Activated B cell treated with CpG ODN at 0.5 μM for 24 hours (primary cell): ENCODE results near the gene EVI5L. TPM values are rescaled to one million over a fixed set of nuclear protein-coding genes. Genes with fewer than 3 reads are reported as not detected.

Experiments used
- ATAC-seq: fragments of 200-7000 bp; cut with Tn5 transposase; one replicate; pipeline ENCODE4 v1.10.0; 2021; ENCODE audit warnings: low read depth, mild to moderate bottlenecking, moderate library complexity
- CTCF ChIA-PET: fragments of 350-600 bp; sonication (Branson Sonifier 250); formaldehyde crosslinking; loops from one replicate; lab custom pipeline; 2021; ENCODE audit warnings: antibody characterized with exemption; lab: Charles Lee
- POLR2A ChIA-PET: fragments of 350-600 bp; sonication (Branson Sonifier 250); formaldehyde crosslinking; loops from one replicate; lab custom pipeline; 2021; ENCODE audit warnings: antibody characterized with exemption; lab: Charles Lee
- DNase-seq: peaks from one replicate; pipeline ENCODE4 v3.0.0; 2022
- H3K27ac Mint-ChIP-seq: one replicate; pipeline ENCODE4 v1.8.0; 2020; ENCODE audit warnings: mixed read lengths
- H3K27me3 Mint-ChIP-seq: one replicate; pipeline ENCODE4 v1.8.0; 2021; ENCODE audit warnings: mixed read lengths
- H3K36me3 Mint-ChIP-seq: one replicate; pipeline ENCODE4 v1.8.0; 2021; ENCODE audit warnings: low read depth, mixed read lengths
- H3K4me1 Mint-ChIP-seq: one replicate; pipeline ENCODE4 v1.8.0; 2021; ENCODE audit warnings: mixed read lengths
- H3K4me3 Mint-ChIP-seq: one replicate; pipeline ENCODE4 v1.8.0; 2020; ENCODE audit warnings: mild to moderate bottlenecking, mixed read lengths
- H3K9me3 Mint-ChIP-seq: one replicate; pipeline ENCODE4 v1.8.0; 2020; ENCODE audit warnings: mixed read lengths
- intact Hi-C: fragments of 100-400 bp; cut with micrococcal nuclease; formaldehyde crosslinking; loops from one replicate; pipeline ENCODE4 v1.15.1; 2024
- total RNA-seq: library from RNA; stranded (reverse); gene quantifications from 2 replicates; pipeline ENCODE4 v1.2.3, GENCODE V29; 2022
- TF ChIP-seq, protein P1 (sequence below): fragments of 200-600 bp; IDR thresholded peaks from one replicate; pipeline ENCODE4 v1.8.0; 2022; ENCODE audit warnings: antibody characterized with exemption, mild to moderate bottlenecking

EVI5L gene
- total RNA-seq, 1 donor from 2014 or later: 12.8 TPM

DNA sequence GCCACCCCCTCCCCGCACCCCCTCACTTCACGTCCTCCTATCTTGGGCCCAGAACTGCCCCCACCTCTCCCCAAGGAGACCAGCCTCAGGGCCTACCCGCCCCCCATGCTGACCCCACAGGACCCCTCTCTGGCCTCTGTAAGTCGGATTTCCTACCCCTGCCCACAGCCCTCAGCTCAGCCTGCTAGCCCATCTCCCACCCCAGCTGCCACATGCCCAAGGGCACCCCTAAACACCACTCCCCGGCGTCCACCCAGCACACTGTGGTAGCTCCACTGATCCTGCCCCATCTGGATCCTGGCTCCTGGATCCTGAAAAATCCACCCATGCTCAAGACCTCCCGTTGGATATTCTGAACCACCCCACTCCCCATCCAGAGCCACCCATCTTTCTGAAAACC is 805 bp downstream of the EVI5L start:
- H3K4me3 Mint-ChIP-seq: peak overlapping the region; percentile 77
- POLR2A ChIA-PET: interaction anchor here (0.6 to 1.1 kb wide), 2 partner anchors 90 to 483 kb away, joined by 3 to 4 read pairs; partner anchors contain the start of gene SNAPC2
- no peak for ATAC-seq
- H3K4me1 Mint-ChIP-seq: peaks cover 23% of the 10 kb centered on the region
- CTCF ChIA-PET: interaction anchor here (0.7 to 1.5 kb wide), 2 partner anchors 12 to 23 kb away, joined by 3 read pairs; no protein-coding TSS in a partner anchor
- H3K36me3 Mint-ChIP-seq: no peaks in the 10 kb centered on the region
- H3K27ac Mint-ChIP-seq: no peak overlapping the region
- no peak for DNase-seq
- H3K27me3 Mint-ChIP-seq: no peaks in the 10 kb centered on the region
- intact Hi-C loops: loop anchor here (1.0 kb wide), 1 partner anchor 309 kb away; the partner anchor contains the start of gene MCOLN1
- H3K9me3 Mint-ChIP-seq: no peaks in the 10 kb centered on the region
- TF ChIP-seq, protein P1, sequence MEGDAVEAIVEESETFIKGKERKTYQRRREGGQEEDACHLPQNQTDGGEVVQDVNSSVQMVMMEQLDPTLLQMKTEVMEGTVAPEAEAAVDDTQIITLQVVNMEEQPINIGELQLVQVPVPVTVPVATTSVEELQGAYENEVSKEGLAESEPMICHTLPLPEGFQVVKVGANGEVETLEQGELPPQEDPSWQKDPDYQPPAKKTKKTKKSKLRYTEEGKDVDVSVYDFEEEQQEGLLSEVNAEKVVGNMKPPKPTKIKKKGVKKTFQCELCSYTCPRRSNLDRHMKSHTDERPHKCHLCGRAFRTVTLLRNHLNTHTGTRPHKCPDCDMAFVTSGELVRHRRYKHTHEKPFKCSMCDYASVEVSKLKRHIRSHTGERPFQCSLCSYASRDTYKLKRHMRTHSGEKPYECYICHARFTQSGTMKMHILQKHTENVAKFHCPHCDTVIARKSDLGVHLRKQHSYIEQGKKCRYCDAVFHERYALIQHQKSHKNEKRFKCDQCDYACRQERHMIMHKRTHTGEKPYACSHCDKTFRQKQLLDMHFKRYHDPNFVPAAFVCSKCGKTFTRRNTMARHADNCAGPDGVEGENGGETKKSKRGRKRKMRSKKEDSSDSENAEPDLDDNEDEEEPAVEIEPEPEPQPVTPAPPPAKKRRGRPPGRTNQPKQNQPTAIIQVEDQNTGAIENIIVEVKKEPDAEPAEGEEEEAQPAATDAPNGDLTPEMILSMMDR: no peak

DNA sequence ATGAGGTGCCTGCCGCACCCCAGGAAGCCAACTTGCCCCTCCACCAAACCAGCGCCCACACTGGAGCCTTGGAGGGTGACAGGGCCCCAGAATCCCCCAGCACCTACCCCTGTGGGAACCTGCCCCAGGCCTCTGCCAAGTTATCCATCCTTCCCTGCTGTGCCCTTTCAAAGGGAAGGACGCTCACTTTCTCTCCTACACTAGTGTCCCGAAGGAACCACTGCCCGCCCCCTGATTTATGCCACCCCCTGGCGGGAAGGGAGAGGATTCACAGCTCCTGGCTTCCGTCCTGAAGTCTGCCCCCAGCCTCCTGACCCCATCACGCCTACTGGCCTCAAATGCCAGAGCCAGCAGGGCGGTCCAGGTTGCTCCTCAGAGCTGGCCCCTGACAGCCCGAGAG is 1.4 kb downstream of the EVI5L start:
- no peak for ATAC-seq
- Mint-ChIP-seq H3K4me3 (peak overlapping the region; percentile 77), H3K4me1 (peaks cover 23% of the 10 kb centered on the region), H3K9me3 (no peaks in the 10 kb centered on the region), H3K27ac (no peak overlapping the region), H3K27me3 (no peaks in the 10 kb centered on the region), H3K36me3 (no peaks in the 10 kb centered on the region)
- TF ChIP-seq, protein P1: no peak
- intact Hi-C loops: no loop called here
- CTCF ChIA-PET: interaction anchor here (1.1 to 1.5 kb wide), 2 partner anchors 13 to 151 kb away, joined by 3 read pairs; partner anchors contain the start of gene TRAPPC5
- no peak for DNase-seq
- POLR2A ChIA-PET: interaction anchor here (0.6 to 1.1 kb wide), 2 partner anchors 89 to 483 kb away, joined by 3 to 4 read pairs; partner anchors contain the start of gene SNAPC2

DNA sequence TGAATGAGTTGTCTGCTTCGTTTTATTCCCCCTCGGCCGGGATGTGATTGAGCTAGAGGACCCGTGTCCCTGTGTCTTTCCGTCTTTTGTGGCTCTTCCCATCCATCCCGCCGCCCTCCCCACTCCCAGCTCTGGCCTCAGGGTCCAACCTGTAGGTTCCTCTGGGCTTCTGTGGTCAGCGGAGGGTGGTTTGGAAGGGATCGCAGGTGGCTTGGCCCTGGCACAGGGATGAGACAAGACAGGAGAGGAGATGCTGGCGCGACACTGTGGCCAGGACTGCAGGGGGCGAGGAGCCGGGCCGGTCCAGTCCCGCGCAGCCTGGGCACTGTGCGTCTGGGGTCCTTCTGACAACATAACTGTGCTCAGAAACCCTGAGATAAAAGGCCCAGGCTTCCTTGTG is 2.0 kb downstream of the EVI5L start:
- no peak for ATAC-seq
- Mint-ChIP-seq H3K4me1 (peaks cover 23% of the 10 kb centered on the region), H3K4me3 (peak overlapping the region; percentile 77), H3K36me3 (no peaks in the 10 kb centered on the region), H3K9me3 (no peaks in the 10 kb centered on the region), H3K27ac (no peak overlapping the region), H3K27me3 (no peaks in the 10 kb centered on the region)
- TF ChIP-seq, protein P1: no peak
- intact Hi-C loops: no loop called here
- CTCF ChIA-PET: interaction anchor here (1.1 kb wide), 1 partner anchor 151 kb away, joined by 3 read pairs; the partner anchor contains the start of gene TRAPPC5
- DNase-seq: no peak
- POLR2A ChIA-PET: no interaction called here

DNA sequence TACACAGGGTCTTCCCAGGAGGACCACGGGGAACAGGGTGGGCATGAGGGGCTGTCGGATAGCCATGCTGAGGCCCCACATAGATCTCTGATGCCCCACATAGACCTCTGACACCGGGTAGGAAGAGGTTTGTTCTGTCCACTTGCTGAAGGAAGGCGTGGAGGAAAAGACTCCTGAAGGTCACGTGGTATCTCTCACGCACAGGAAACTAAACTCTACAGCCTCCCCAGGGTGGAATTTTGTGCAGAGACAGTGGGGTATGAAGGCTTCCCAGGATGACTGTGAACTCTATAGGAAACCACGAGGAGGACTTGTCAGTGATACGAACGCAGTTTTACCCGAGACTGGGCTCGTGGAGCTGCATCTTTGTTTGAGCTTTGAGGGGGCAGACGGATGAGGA is 2.8 kb downstream of the EVI5L start:
- Mint-ChIP-seq H3K36me3 (no peaks in the 10 kb centered on the region), H3K9me3 (no peaks in the 10 kb centered on the region), H3K27ac (no peak overlapping the region), H3K4me1 (peaks cover 23% of the 10 kb centered on the region), H3K4me3 (no peak overlapping the region), H3K27me3 (no peaks in the 10 kb centered on the region)
- ChIA-PET POLR2A (interaction anchor here (0.6 kb wide), 1 partner anchor 480 kb away, joined by 6 read pairs; no protein-coding TSS in a partner anchor), CTCF (no interaction called here)
- TF ChIP-seq, protein P1: no peak
- ATAC-seq (no peak), DNase-seq (no peak)
- intact Hi-C loops: no loop called here

DNA sequence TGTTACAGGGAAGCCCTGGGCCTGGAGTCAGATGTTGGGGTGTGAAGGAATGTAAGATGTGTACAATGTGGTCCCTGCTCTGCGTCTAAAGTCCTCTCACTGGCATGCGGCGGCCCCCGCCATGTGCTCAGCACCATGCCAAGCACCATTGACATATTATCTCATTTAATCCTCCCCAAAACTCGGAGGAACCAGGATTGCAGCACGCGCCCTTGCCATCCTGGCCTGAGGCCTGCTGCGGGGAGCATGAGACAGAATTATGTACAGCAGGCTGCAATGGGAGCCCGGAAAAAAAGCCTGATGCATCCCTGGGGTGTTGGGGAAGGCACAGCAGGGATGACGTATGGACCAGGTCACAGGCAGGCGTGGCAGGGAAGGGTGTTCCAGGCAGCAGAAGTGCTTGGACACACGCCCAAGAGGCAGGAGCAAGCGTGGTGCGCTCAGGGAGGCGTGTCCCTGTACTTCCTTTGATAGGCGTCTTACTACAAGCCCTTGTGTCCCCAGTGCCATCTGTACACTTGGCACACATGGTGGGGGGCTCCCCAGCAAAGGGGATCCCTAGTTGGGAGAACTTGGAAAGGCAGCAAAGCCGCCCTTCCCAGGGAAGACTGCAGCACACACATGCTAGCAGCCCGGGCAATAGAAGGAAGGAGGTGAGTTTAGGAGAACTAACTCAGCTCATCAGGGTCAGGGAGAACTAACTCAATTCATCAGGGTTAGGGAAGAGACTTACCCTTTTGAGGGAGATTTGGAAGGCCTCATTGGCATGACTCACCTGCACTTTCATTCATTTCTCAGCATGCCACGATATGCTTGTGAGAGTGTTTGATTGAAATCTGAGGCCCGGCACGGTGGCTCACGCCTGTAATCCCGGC is 3.4 kb downstream of the EVI5L start:
- intact Hi-C loops: no loop called here
- H3K4me3 Mint-ChIP-seq: no peak overlapping the region
- DNase-seq (no peak), ATAC-seq (no peak)
- H3K36me3 Mint-ChIP-seq: no peaks in the 10 kb centered on the region
- H3K27ac Mint-ChIP-seq: no peak overlapping the region
- ChIA-PET CTCF (no interaction called here), POLR2A (interaction anchor here (0.6 kb wide), 1 partner anchor 481 kb away, joined by 6 read pairs; no protein-coding TSS in a partner anchor)
- no peaks in the 10 kb centered on the region for H3K27me3 Mint-ChIP-seq
- H3K9me3 Mint-ChIP-seq: no peaks in the 10 kb centered on the region
- TF ChIP-seq, protein P1: no peak
- H3K4me1 Mint-ChIP-seq: peaks cover 23% of the 10 kb centered on the region
